ENCODE results near the gene RPP25L. TPM values are rescaled to one million over a fixed set of nuclear protein-coding genes. Genes with fewer than 3 reads are reported as not detected.
A peak's percentile ranks its signal among the peaks of the same experiment; 100 is the strongest.

RPP25L gene
- total RNA-seq, 1 donor from 2014 or later: 24.5 TPM

- TF ChIP-seq, protein P1, sequence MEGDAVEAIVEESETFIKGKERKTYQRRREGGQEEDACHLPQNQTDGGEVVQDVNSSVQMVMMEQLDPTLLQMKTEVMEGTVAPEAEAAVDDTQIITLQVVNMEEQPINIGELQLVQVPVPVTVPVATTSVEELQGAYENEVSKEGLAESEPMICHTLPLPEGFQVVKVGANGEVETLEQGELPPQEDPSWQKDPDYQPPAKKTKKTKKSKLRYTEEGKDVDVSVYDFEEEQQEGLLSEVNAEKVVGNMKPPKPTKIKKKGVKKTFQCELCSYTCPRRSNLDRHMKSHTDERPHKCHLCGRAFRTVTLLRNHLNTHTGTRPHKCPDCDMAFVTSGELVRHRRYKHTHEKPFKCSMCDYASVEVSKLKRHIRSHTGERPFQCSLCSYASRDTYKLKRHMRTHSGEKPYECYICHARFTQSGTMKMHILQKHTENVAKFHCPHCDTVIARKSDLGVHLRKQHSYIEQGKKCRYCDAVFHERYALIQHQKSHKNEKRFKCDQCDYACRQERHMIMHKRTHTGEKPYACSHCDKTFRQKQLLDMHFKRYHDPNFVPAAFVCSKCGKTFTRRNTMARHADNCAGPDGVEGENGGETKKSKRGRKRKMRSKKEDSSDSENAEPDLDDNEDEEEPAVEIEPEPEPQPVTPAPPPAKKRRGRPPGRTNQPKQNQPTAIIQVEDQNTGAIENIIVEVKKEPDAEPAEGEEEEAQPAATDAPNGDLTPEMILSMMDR (IDR thresholded peaks at IDR 0.05; ENCODE audit: unreplicated experiment): peak; percentile 2
- Mint-ChIP-seq H3K27me3 (ENCODE audit: low read depth) (peaks cover 80% of the 10 kb centered on the region), H3K4me1 (peaks cover 22% of the 10 kb centered on the region), H3K27ac (no peak overlapping the region), H3K36me3 (no peaks in the 10 kb centered on the region), H3K9me3 (no peaks in the 10 kb centered on the region), H3K4me3 (peak overlapping the region; percentile 1)
- DNase-seq (ENCODE audit: low spot score in 2 of 2, unreplicated experiment in 2 of 2): no peak
Measured at GRCh38 chr9:34591917-34592866, 19.7 kb downstream of the RPP25L start.

DNA sequence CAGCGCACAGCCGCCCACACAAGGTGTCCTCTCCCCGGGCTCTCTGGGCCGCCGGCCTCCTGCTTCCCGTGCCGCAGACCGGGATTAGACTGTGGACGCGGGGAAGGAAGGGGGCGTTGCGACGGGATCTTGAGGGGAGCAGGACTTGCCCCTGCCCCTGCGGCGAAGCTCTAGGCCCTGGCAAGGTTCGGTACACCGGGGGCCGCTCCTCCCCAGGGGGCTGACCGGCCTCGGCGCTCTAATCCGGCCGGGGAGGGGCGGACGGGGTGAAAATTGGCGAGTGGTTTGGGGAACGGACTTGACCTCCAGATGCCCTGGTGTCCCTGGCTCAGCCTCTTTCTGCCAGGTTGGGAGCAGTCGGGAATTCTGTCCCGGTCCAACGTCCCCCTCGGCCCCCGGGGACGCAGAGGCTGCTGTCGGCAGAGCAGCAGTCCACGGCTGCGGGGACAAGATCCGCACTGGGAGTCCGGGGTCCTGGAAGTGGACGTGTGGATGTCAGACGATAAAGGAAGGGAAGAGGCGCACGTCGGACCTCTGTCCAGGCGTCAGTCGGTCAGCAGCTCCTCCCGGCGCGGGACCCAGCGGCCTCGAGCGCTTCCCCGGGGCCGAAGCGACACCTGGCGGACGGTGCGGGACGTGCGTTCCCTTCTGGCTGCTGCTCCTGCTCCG lies 20.5 kb downstream of the RPP25L start:
- peaks cover 81% of the 10 kb centered on the region for H3K27me3 Mint-ChIP-seq (ENCODE audit: low read depth)
- TF ChIP-seq, protein P1 (IDR thresholded peaks at IDR 0.05; ENCODE audit: unreplicated experiment): peak; percentile 94
- H3K36me3 Mint-ChIP-seq: no peaks in the 10 kb centered on the region
- H3K27ac Mint-ChIP-seq: no peak overlapping the region
- no peaks in the 10 kb centered on the region for H3K9me3 Mint-ChIP-seq
- H3K4me3 Mint-ChIP-seq: peak overlapping the region; percentile 76
- H3K4me1 Mint-ChIP-seq: peaks cover 28% of the 10 kb centered on the region
- peak; percentile 76 to 94 for DNase-seq (ENCODE audit: low spot score in 2 of 2, unreplicated experiment in 2 of 2)

DNA sequence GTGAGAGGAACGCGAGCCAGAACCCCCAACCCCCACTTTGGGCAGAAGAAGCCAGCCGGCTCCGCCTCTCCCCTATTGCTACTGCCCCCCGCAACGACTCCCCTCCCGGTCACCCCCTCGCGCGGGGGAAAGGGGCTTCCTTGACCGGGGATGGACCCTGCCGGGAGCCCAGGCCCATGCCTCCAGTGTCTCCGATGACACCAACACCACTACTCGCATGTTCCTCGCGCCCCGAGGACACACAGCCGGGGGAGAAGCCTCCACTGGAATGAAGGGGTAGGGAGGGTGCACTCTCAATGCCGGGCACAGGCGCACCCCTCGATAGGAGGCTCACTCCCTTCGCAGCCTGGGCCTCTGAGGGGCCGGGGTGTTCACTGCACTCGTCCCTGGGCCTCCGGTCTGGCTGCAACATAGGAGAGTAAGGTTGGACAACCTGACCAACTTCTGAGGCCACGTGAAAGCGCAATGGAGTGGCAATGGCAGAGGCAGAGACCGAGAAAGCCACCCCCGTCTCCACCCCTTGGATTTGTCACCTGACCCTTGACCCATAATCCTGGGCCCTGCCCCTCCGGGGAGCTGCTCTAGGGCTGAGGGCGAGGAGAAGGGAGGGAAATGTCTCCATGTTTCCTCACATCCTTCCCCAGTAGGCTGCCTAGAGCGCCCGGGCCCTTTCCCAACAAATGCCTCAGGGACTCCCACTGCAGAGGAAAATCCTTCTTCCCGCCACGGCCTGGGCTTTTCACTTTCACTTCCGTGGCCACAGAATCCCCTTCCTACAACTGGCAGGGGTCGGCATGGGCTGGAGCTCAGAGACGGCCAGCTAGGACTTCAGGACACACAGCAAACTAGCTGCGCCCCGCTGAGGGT lies 21.3 kb downstream of the RPP25L start:
- Mint-ChIP-seq H3K4me1 (peaks cover 36% of the 10 kb centered on the region), H3K36me3 (no peaks in the 10 kb centered on the region), H3K9me3 (no peaks in the 10 kb centered on the region), H3K27ac (peak overlapping the region; percentile 36), H3K27me3 (ENCODE audit: low read depth) (peaks cover 83% of the 10 kb centered on the region), H3K4me3 (peak overlapping the region; percentile 76)
- TF ChIP-seq, protein P1 (IDR thresholded peaks at IDR 0.05; ENCODE audit: unreplicated experiment): no peak
- DNase-seq (ENCODE audit: low spot score in 2 of 2, unreplicated experiment in 2 of 2): peak in 1 of 2 experiments; percentile 48

DNA sequence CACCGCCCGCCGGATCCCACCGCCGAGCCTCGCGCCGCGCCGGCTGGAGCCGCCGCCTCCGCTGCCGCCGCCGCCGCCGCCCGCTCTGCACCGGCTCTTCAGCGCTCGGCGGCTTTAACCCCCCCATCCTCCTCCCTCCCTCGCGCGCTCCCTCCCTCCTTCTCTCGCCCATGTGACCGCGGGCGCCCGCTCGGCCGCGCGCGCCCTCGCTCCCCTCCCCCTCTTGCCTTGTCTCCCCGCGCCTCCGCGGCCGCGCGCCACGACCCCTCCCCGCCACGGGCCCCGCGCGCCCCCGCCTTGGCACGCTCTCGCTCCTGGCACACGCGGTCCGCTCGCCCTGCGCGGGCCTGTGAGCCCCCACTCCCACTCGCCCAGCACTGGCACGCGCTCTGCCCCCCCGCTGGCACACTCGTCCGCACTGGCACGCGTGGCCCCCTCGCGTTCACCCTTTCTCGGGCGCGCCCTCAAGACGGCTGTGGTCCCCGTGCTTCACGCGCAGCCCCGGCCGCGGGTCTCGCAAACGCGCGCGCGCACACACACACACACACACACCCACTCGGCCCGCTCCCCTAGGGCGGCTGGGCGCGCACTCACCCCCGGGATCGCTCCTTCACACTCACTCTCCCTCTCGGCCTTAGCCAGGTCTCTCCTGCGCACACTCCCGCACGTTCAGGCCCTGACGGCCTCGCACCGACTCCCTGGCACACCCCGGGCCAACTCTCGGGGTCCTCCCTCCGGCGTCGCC lies 22.1 kb downstream of the RPP25L start, which contains the start of gene CNTFR:
Gene CNTFR, minus strand, starts transcription at position 89 of the 745 bp plus-strand sequence. CDS start 20,743 bp downstream, outside the sequence.
- TF ChIP-seq, protein P1 (IDR thresholded peaks at IDR 0.05; ENCODE audit: unreplicated experiment): no peak
- peak within 1 kb of the TSS; percentile 41 for H3K27ac Mint-ChIP-seq
- DNase-seq (ENCODE audit: low spot score in 2 of 2, unreplicated experiment in 2 of 2): peak in 1 of 2 experiments; percentile 62
- H3K27me3 Mint-ChIP-seq (ENCODE audit: low read depth): peaks cover 88% of the 10 kb centered on the region
- peak within 1 kb of the TSS; percentile 85 for H3K4me3 Mint-ChIP-seq
- H3K36me3 Mint-ChIP-seq: no peaks in the 10 kb centered on the region
- no peaks in the 10 kb centered on the region for H3K9me3 Mint-ChIP-seq
- peaks cover 36% of the 10 kb centered on the region for H3K4me1 Mint-ChIP-seq

Measured in mesothelial cell of epicardium (in vitro differentiated cells).